ENCODE results near the gene LIN28A. TPM values are rescaled to one million over a fixed set of nuclear protein-coding genes. Genes with fewer than 3 reads are reported as not detected.
"Not testable (repeated sequence)": the region's sequence is repeated elsewhere in the genome, so short reads cannot be mapped to it uniquely, and the experiment has no call there.

The LIN28A gene
- not detected for total RNA-seq

- peak; percentile 25 for ATAC-seq
- no peaks in the 10 kb centered on the region for H3K9me3 Mint-ChIP-seq (ENCODE audit: low read depth)
- no peaks in the 10 kb centered on the region for H3K36me3 Mint-ChIP-seq
- no peak within 1 kb of the TSS for H3K4me3 Mint-ChIP-seq
- DNase-seq = no peak
- H3K27me3 Mint-ChIP-seq = peaks cover 75% of the 10 kb centered on the region
- H3K4me1 Mint-ChIP-seq = peaks cover 19% of the 10 kb centered on the region
- no peak within 1 kb of the TSS for H3K27ac Mint-ChIP-seq
- CTCF ChIA-PET = interaction anchor here (1.1 kb wide), 1 partner anchor 18 kb away, joined by 4 read pairs; no protein-coding TSS in a partner anchor
These were observed at the start of gene LIN28A for GRCh38 chr1:26410706-26411623. LIN28A (plus strand) TSS chr1:26410817; CDS start chr1:26410892, 75 bp downstream.

DNA sequence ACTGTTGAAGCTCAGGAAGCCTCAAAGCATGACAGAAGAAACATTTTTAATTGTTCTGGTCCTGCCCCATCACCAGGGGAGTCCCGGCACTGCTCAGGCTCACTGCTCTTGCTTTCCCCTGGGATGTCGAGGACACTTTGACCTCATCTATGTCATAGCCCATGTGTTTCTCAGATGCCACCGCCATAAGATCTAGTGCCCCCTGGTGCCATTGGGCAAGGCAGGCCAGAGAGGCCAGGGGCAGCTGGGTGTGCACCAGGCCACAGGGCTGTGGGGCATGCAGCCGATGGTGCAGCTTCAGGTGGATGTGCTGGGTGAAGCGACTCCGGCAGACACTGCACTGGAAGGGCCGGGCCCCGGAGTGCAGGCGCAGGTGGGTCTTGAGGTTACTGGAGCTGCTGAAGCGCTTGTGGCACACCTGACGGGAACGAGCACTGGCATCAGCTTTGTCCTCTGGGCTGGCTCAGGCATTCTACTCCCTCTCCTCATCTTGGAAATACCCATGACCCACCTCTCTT lies 49.0 kb upstream of the LIN28A start:
- Mint-ChIP-seq H3K4me3 (no peak overlapping the region), H3K27me3 (peaks cover 23% of the 10 kb centered on the region), H3K9me3 (ENCODE audit: low read depth) (no peaks in the 10 kb centered on the region), H3K36me3 (no peaks in the 10 kb centered on the region), H3K4me1 (peaks cover 61% of the 10 kb centered on the region), H3K27ac (no peak overlapping the region)
- DNase-seq = no peak
- CTCF ChIA-PET = interaction anchor here (0.9 to 8.9 kb wide), 12 partner anchors 16 to 192 kb away, joined by 3 to 142 read pairs (median 6); partner anchors contain the start of genes ZNF593 and ZNF683
- no peak for ATAC-seq

- CTCF ChIA-PET = interaction anchor here (0.9 to 8.9 kb wide), 12 partner anchors 15 to 193 kb away, joined by 3 to 142 read pairs (median 6); partner anchors contain the start of genes ZNF593 and ZNF683
- H3K4me1 Mint-ChIP-seq = peaks cover 61% of the 10 kb centered on the region
- peaks cover 23% of the 10 kb centered on the region for H3K27me3 Mint-ChIP-seq
- H3K4me3 Mint-ChIP-seq = no peak overlapping the region
- H3K27ac Mint-ChIP-seq = no peak overlapping the region
- ATAC-seq (no peak), DNase-seq (no peak)
- no peaks in the 10 kb centered on the region for H3K9me3 Mint-ChIP-seq (ENCODE audit: low read depth)
- H3K36me3 Mint-ChIP-seq = no peaks in the 10 kb centered on the region
These were observed 48.3 kb upstream of the LIN28A start for GRCh38 chr1:26362331-26362730.

GRCh38 chr1:26363549-26364448 lies 46.8 kb upstream of the LIN28A start:
- H3K27me3 Mint-ChIP-seq = peaks cover 23% of the 10 kb centered on the region
- H3K4me3 Mint-ChIP-seq = peak overlapping the region; percentile 7
- H3K27ac Mint-ChIP-seq = peak overlapping the region; percentile 72
- H3K9me3 Mint-ChIP-seq (ENCODE audit: low read depth) = no peaks in the 10 kb centered on the region
- H3K36me3 Mint-ChIP-seq = no peaks in the 10 kb centered on the region
- peaks cover 53% of the 10 kb centered on the region for H3K4me1 Mint-ChIP-seq
- CTCF ChIA-PET = interaction anchor here (0.8 to 8.9 kb wide), 31 partner anchors 9 to 194 kb away, joined by 3 to 142 read pairs (median 8); partner anchors contain the start of genes CD52, CEP85, CRYBG2 and UBXN11
- ATAC-seq (peak; percentile 76), DNase-seq (peak; percentile 90)

DNA sequence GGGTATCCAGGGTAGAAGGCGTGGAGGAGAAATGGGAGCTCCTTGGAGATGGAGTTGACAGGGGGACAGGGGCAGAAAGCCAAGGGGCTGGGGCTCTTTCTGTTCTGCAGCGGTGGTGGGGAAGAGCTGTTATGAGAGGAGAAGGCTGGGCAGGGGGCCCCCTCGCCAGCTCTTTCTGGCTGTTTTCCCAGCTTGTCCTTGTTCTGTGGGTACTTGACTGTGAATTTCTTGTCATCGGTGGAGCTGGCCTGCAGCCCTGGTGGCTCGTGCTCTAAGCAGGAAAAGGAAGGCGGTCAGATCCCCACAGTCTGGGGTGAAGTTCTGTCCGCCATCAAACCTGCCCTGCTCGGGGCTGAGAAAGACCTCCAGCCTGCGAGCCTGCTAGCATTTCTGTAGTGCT lies 45.7 kb upstream of the LIN28A start:
- no peak overlapping the region for H3K27ac Mint-ChIP-seq
- peaks cover 23% of the 10 kb centered on the region for H3K27me3 Mint-ChIP-seq
- peaks cover 47% of the 10 kb centered on the region for H3K4me1 Mint-ChIP-seq
- ATAC-seq = no peak
- H3K4me3 Mint-ChIP-seq = no peak overlapping the region
- CTCF ChIA-PET = interaction anchor here (1.1 to 8.9 kb wide), 18 partner anchors 11 to 195 kb away, joined by 3 to 142 read pairs (median 14); partner anchors contain the start of genes CD52, CEP85, CRYBG2 and ZNF593
- H3K9me3 Mint-ChIP-seq (ENCODE audit: low read depth) = no peaks in the 10 kb centered on the region
- DNase-seq = no peak
- H3K36me3 Mint-ChIP-seq = peaks cover 2% of the 10 kb centered on the region

DNA sequence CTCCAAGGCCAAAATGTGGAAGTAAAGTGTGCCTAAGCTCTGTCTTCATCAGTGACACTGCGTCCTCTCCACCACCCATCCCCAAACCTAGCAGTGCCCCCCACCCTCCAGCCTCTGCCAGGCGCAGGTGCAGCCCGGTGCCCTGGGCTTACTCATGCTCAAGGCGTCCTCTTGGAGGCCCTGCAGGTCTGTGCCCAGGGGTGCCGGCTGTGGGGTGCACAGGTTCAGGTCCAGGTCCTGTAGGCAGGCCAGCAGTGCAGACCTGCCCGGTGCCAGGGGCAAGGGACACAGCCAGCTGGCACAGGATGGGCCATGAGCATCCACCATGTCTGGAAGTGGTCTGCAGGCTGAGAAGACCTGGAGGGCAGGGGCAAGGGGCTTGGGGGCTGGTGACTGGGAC lies 43.2 kb upstream of the LIN28A start:
- ATAC-seq (no peak), DNase-seq (no peak)
- peaks cover 7% of the 10 kb centered on the region for H3K36me3 Mint-ChIP-seq
- CTCF ChIA-PET = interaction anchor here (1.2 to 4.7 kb wide), 4 partner anchors 10 to 82 kb away, joined by 4 to 28 read pairs (median 6); no protein-coding TSS in a partner anchor
- peaks cover 5% of the 10 kb centered on the region for H3K9me3 Mint-ChIP-seq (ENCODE audit: low read depth)
- H3K27me3 Mint-ChIP-seq = peaks cover 10% of the 10 kb centered on the region
- H3K4me1 Mint-ChIP-seq = peaks cover 54% of the 10 kb centered on the region
- no peak overlapping the region for H3K27ac Mint-ChIP-seq
- H3K4me3 Mint-ChIP-seq = no peak overlapping the region

DNA sequence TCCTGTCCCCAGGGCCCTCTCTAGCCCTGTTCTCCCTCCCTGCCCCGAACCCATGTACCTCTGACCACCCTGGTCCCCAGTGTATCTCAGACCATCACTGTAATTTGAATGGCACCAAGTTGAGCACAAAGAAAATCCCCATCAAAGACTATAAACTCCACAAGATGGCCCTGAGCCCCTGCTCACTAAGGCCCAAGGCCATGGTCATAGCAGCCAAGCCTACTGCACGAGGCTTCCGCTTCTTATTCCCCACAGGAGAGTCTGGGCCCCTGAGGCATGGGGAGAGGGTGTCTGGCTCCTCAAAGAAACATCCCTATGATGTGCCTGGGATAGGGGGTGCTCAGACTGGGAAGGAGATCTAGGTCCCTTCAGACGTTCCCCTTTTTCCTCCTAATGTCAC lies 42.6 kb upstream of the LIN28A start:
- CTCF ChIA-PET = interaction anchor here (1.2 to 4.7 kb wide), 4 partner anchors 10 to 83 kb away, joined by 4 to 28 read pairs (median 6); no protein-coding TSS in a partner anchor
- peaks cover 10% of the 10 kb centered on the region for H3K27me3 Mint-ChIP-seq
- H3K4me3 Mint-ChIP-seq = peak overlapping the region; percentile 1
- peaks cover 7% of the 10 kb centered on the region for H3K36me3 Mint-ChIP-seq
- H3K4me1 Mint-ChIP-seq = peaks cover 58% of the 10 kb centered on the region
- ATAC-seq (no peak), DNase-seq (no peak)
- H3K9me3 Mint-ChIP-seq (ENCODE audit: low read depth) = peaks cover 5% of the 10 kb centered on the region
- H3K27ac Mint-ChIP-seq = no peak overlapping the region

DNA sequence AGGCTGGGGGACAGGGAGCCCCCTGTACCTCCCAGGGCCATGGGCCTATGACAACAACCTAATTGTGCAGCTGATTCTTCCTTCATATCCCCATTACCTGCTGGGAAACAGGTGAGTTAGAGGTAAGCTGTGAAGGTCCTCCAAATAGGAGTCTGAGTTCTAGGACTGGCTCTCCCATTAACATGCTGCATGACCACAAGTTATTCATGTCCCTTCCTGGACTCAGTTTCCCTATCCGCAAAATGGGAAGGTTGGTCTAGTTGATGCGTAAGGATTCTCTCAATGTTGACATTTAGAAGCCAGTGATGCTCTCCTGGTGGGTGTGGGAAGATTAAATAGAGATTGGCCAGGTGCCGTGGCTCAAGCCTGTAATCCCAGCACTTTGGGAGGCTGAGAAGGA lies 42.1 kb upstream of the LIN28A start:
- H3K4me1 Mint-ChIP-seq = peaks cover 58% of the 10 kb centered on the region
- DNase-seq = no peak
- H3K9me3 Mint-ChIP-seq (ENCODE audit: low read depth) = peaks cover 5% of the 10 kb centered on the region
- peaks cover 10% of the 10 kb centered on the region for H3K27me3 Mint-ChIP-seq
- no peak overlapping the region for H3K4me3 Mint-ChIP-seq
- H3K36me3 Mint-ChIP-seq = peaks cover 7% of the 10 kb centered on the region
- no peak overlapping the region for H3K27ac Mint-ChIP-seq
- CTCF ChIA-PET = interaction anchor here (1.2 to 4.7 kb wide), 3 partner anchors 9 to 83 kb away, joined by 4 to 28 read pairs (median 5); no protein-coding TSS in a partner anchor
- no peak for ATAC-seq

DNA sequence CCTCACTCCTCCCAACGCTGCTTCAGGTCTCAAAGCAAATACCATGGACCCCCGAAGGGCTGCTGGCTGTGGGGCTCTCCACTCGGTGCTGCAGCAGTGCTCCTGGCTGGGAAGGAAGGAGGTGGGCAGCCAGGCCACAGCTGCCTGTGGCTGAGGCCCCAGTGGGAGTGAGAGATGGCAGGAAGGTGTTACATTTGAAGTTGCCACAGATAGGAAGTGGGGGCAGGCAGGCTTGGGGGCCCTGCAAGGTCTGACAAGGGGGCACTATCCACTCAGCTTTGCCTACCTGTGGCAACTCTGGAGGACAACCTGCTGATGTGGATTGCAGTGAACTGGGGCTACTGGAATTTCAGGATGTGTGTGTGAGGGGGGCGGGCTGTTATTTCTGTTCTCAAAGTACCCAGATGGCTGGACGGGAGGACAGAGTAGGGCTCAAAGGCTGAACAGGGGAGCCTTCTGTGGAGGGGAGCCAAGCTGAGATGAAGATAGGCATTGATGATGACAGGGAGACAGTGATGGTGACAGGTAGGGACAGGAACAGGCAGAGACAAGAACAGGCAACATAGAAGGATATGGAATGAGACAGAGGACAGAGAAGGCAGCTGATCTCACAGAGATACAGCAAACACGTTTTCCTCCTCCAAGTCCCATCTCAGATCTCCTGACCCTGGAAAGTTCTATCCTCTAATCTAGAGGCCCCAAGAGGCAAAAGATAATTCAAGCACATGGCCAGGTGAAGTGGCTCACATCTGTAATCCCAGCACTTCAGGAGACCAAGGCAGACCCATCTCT lies 39.8 kb upstream of the LIN28A start:
- Mint-ChIP-seq H3K36me3 (peaks cover 7% of the 10 kb centered on the region), H3K27me3 (no peaks in the 10 kb centered on the region), H3K9me3 (ENCODE audit: low read depth) (peaks cover 5% of the 10 kb centered on the region), H3K4me3 (peak overlapping the region; percentile 70), H3K4me1 (peaks cover 65% of the 10 kb centered on the region), H3K27ac (peak overlapping the region; percentile 82)
- CTCF ChIA-PET = interaction anchor here (0.9 to 4.7 kb wide), 10 partner anchors 7 to 226 kb away, joined by 3 to 28 read pairs (median 7); no protein-coding TSS in a partner anchor
- peak; percentile 65 for DNase-seq
- ATAC-seq = no peak

GRCh38 chr1:26372039-26372438 lies 38.6 kb upstream of the LIN28A start:
- DNase-seq (no peak), ATAC-seq (no peak)
- Mint-ChIP-seq H3K4me1 (peaks cover 74% of the 10 kb centered on the region), H3K27ac (peak overlapping the region; percentile 82), H3K27me3 (no peaks in the 10 kb centered on the region), H3K4me3 (no peak overlapping the region), H3K36me3 (peaks cover 7% of the 10 kb centered on the region), H3K9me3 (ENCODE audit: low read depth) (peaks cover 5% of the 10 kb centered on the region)
- CTCF ChIA-PET = interaction anchor here (0.8 to 11.9 kb wide), 4 partner anchors 18 to 138 kb away, joined by 3 to 180 read pairs (median 12); partner anchors contain the start of gene CEP85

DNA sequence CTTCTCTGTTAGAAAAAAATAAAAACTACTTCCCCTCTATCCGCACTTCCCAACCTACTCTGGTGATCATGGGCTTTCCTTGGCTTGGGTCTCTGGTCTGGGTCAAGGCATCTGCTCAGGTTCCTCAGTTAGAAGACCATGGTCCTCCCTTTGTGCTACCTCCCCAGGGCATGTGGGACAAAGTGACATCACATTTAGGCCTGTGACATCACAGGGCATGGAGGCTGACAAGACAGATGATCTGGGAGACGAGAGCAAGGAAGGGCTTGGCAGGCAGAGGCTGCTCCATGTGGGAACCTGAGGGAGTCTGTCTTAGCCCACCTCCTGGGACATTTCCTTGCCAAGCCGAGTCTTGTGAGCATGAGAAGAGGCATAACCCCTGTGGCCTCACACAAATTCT lies 38.0 kb upstream of the LIN28A start, which contains the start of gene ZNF683:
Gene ZNF683, minus strand, starts transcription at position 140 of the 400 bp plus-strand sequence. CDS start 4,179 bp downstream, outside the sequence.
- ATAC-seq; H3K4me3 Mint-ChIP-seq; DNase-seq; H3K36me3 Mint-ChIP-seq; H3K27me3 Mint-ChIP-seq; H3K9me3 Mint-ChIP-seq (ENCODE audit: low read depth): not testable (repeated sequence)
- Mint-ChIP-seq H3K4me1 (peaks cover 80% of the 10 kb centered on the region), H3K27ac (peak within 1 kb of the TSS; percentile 82)
- CTCF ChIA-PET = interaction anchor here (2.4 to 11.9 kb wide), 4 partner anchors 10 to 138 kb away, joined by 7 to 180 read pairs (median 121); partner anchors contain the start of gene CEP85
